H9 (cell line): ENCODE results near the gene IQCK. TPM values are rescaled to one million over a fixed set of nuclear protein-coding genes. Genes with fewer than 3 reads are reported as not detected.
"Not testable (repeated sequence)": the region's sequence is repeated elsewhere in the genome, so short reads cannot be mapped to it uniquely, and the experiment has no call there.

ENCODE experiments used
- DNase-seq: peaks from one replicate; pipeline ENCODE4 v3.0.0-alpha.2; 2017
- H2AFZ ChIP-seq: one replicate; pipeline ENCODE4 v1.6.1; 2013; ENCODE audit warnings: mild to moderate bottlenecking, low read length, control low read depth, moderate library complexity
- H2AK5ac ChIP-seq: 2 replicates; pipeline ENCODE4 v1.6.1; 2013; ENCODE audit warnings: low read length, control low read depth, mixed read lengths; ENCODE audit not compliant: insufficient read length
- H2BK120ac ChIP-seq: one replicate; pipeline ENCODE4 v1.6.1; 2013; ENCODE audit warnings: low read depth, mild to moderate bottlenecking, low read length, control low read depth, inconsistent platforms; ENCODE audit not compliant: poor library complexity, severe bottlenecking
- H2BK12ac ChIP-seq: 2 replicates; pipeline ENCODE4 v1.6.1; 2013; ENCODE audit warnings: low read length, control low read depth, mixed read lengths, low read depth; ENCODE audit not compliant: insufficient read length
- H2BK15ac ChIP-seq: 2 replicates; pipeline ENCODE4 v1.6.1; 2013; ENCODE audit warnings: low read depth, low read length, control low read depth
- H2BK20ac ChIP-seq: one replicate; pipeline ENCODE4 v1.6.1; 2013; ENCODE audit warnings: low read depth, mild to moderate bottlenecking, low read length, control low read depth, inconsistent platforms; ENCODE audit not compliant: poor library complexity, severe bottlenecking
- H2BK5ac ChIP-seq: 2 replicates; pipeline ENCODE4 v1.6.1; 2013; ENCODE audit warnings: low read length, control low read depth, mixed read lengths; ENCODE audit not compliant: insufficient read length
- H3K14ac ChIP-seq: 2 replicates; pipeline ENCODE4 v1.6.1; 2013; ENCODE audit warnings: low read length, control low read depth; ENCODE audit not compliant: insufficient read depth
- H3K18ac ChIP-seq: 2 replicates; pipeline ENCODE4 v1.6.1; 2013; ENCODE audit warnings: low read depth, mild to moderate bottlenecking, mixed read lengths, low read length, control low read depth; ENCODE audit not compliant: insufficient read length
- H3K23ac ChIP-seq: 2 replicates; pipeline ENCODE4 v1.6.1; 2013; ENCODE audit warnings: low read length, control low read depth, mixed read lengths, low read depth; ENCODE audit not compliant: insufficient read length
- H3K23me2 ChIP-seq: 2 replicates; pipeline ENCODE4 v1.6.1; 2013; ENCODE audit warnings: low read depth, mild to moderate bottlenecking, mixed read lengths, low read length, control low read depth; ENCODE audit not compliant: insufficient read length, poor library complexity, severe bottlenecking
- H3K27ac ChIP-seq: 2 replicates; pipeline ENCODE4 v1.5.1; 2013; ENCODE audit warnings: low read length, control low read depth, mixed read lengths, low read depth; ENCODE audit not compliant: insufficient read length
- H3K27me3 ChIP-seq: 2 replicates; pipeline ENCODE4 v1.6.1; 2013; ENCODE audit warnings: low read length, control low read depth, inconsistent platforms; ENCODE audit not compliant: insufficient read depth
- H3K4ac ChIP-seq: 2 replicates; pipeline ENCODE4 v1.6.1; 2013; ENCODE audit warnings: low read depth, mild to moderate bottlenecking, control low read depth, inconsistent platforms, low read length, moderate library complexity
- H3K4me1 ChIP-seq: 2 replicates; pipeline ENCODE4 v1.6.1; 2013; ENCODE audit warnings: low read length, control low read depth, inconsistent platforms; ENCODE audit not compliant: insufficient read depth
- H3K4me2 ChIP-seq: 2 replicates; pipeline ENCODE4 v1.6.1; 2013; ENCODE audit warnings: low read length, control low read depth, mixed read lengths; ENCODE audit not compliant: insufficient read length, insufficient read depth
- H3K56ac ChIP-seq: 2 replicates; pipeline ENCODE4 v1.6.1; 2013; ENCODE audit warnings: low read depth, mild to moderate bottlenecking, mixed read lengths, low read length, control low read depth; ENCODE audit not compliant: insufficient read length
- H3K79me1 ChIP-seq: 2 replicates; pipeline ENCODE4 v1.6.1; 2013; ENCODE audit warnings: low read depth, mild to moderate bottlenecking, moderate library complexity, low read length, control low read depth, inconsistent platforms; ENCODE audit not compliant: insufficient read depth, poor library complexity, severe bottlenecking
- H3K79me2 ChIP-seq: 2 replicates; pipeline ENCODE4 v1.6.1; 2013; ENCODE audit warnings: low read length, control low read depth, inconsistent platforms; ENCODE audit not compliant: insufficient read depth
- H3K9ac ChIP-seq: 2 replicates; pipeline ENCODE4 v1.6.1; 2013; ENCODE audit warnings: low read length, control low read depth, mixed read lengths; ENCODE audit not compliant: insufficient read length; ENCODE audit errors: extremely low read depth
- H3K9me3 ChIP-seq: one replicate; pipeline ENCODE4 v1.6.1; 2013; ENCODE audit warnings: low read depth, low read length, inconsistent platforms; ENCODE audit not compliant: control insufficient read depth
- H3T11ph ChIP-seq: one replicate; pipeline ENCODE4 v1.6.1; 2013; ENCODE audit warnings: mild to moderate bottlenecking, low read length, control low read depth, inconsistent platforms
- H4K20me1 ChIP-seq: one replicate; pipeline ENCODE4 v1.6.1; 2013; ENCODE audit not compliant: control insufficient read depth, insufficient read length, insufficient read depth
- H4K5ac ChIP-seq: 2 replicates; pipeline ENCODE4 v1.6.1; 2013; ENCODE audit warnings: low read depth, mild to moderate bottlenecking, mixed read lengths, low read length, control low read depth; ENCODE audit not compliant: insufficient read length
- H4K8ac ChIP-seq: replicated peaks from 2 replicates; pipeline ENCODE4 v1.6.1; 2013; ENCODE audit warnings: low read length, control low read depth, mixed read lengths, low read depth; ENCODE audit not compliant: insufficient read length
- H4K91ac ChIP-seq: 2 replicates; pipeline ENCODE4 v1.6.1; 2013; ENCODE audit warnings: low read depth, mild to moderate bottlenecking, moderate library complexity, mixed read lengths, low read length, control low read depth; ENCODE audit not compliant: insufficient read length
- H3K27ac Mint-ChIP-seq, 3 experiments: 2 replicates in 2 of 3; 3 replicates in 1 of 3; pipeline ENCODE4 v1.8.0; 2020 to 2021; ENCODE audit warnings: mixed read lengths in 3 of 3, mild to moderate bottlenecking in 1 of 3, moderate library complexity in 1 of 3
- H3K27me3 Mint-ChIP-seq: 2 replicates; pipeline ENCODE4 v1.8.0; 2021; ENCODE audit warnings: low read depth, mild to moderate bottlenecking, moderate library complexity, mixed read lengths
- H3K36me3 Mint-ChIP-seq, 3 experiments: 2 replicates in 2 of 3; 3 replicates in 1 of 3; pipeline ENCODE4 v1.8.0; 2020 to 2021; ENCODE audit warnings: low read depth in 3 of 3, mixed read lengths in 3 of 3; ENCODE audit not compliant: insufficient read depth in 1 of 3
- H3K4me1 Mint-ChIP-seq, 2 experiments: 2 replicates each; pipeline ENCODE4 v1.8.0; 2020; ENCODE audit warnings: mixed read lengths in 2 of 2
- H3K4me3 Mint-ChIP-seq, 2 experiments: 2 replicates in 1 of 2; 3 replicates in 1 of 2; pipeline ENCODE4 v1.8.0; 2020 to 2021; ENCODE audit warnings: mild to moderate bottlenecking in 2 of 2, mixed read lengths in 2 of 2, moderate library complexity in 1 of 2
- H3K9me3 Mint-ChIP-seq, 2 experiments: 2 replicates in 1 of 2; 3 replicates in 1 of 2; pipeline ENCODE4 v1.8.0; 2020; ENCODE audit warnings: mild to moderate bottlenecking in 2 of 2, mixed read lengths in 2 of 2, moderate library complexity in 1 of 2
- CTCF ChIP-seq: fragments of 200-600 bp; sonication (generic); conservative IDR thresholded peaks from 3 replicates; pipeline ENCODE4 v1.8.0; 2021; ENCODE audit warnings: antibody characterized with exemption, mild to moderate bottlenecking
- WGBS: extraction: QIAGEN DNeasy Blood & Tissue Kit; methylation state at CpG from one replicate; pipeline ENCODE4 v1.1.7; 2013; ENCODE audit warnings: missing lambda C conversion rate, low lambda C conversion rate, mixed read lengths; ENCODE audit not compliant: insufficient read length; ENCODE audit errors: extremely low coverage; 5-methylcytosine and 5-hydroxymethylcytosine counted together
- total RNA-seq: library from RNA; stranded (reverse); gene quantifications from 2 replicates; pipeline ENCODE4 v1.2.1, GENCODE V29; 2021

IQCK gene
- total RNA-seq, 1 experiment from 2014 or later, result 9.0 TPM

GRCh38 chr16:19678804-19679203, 39.3 kb upstream of the IQCK start:
- H3K79me1 ChIP-seq, result no peaks in the 10 kb centered on the region
- no peak overlapping the region for H3K14ac ChIP-seq
- no peak overlapping the region for H3K4ac ChIP-seq
- H3K79me2 ChIP-seq, result no peaks in the 10 kb centered on the region
- H3K56ac ChIP-seq, result no peak overlapping the region
- H4K5ac ChIP-seq, result no peak overlapping the region
- Mint-ChIP-seq H3K9me3 (no peaks in the 10 kb centered on the region; a peak in 1 of 5 replicates), H3K4me1 (no peaks in the 10 kb centered on the region), H3K27ac (no peak overlapping the region), H3K4me3 (no peak overlapping the region), H3K36me3 (peaks cover 16 to 33% (median 17%) of the 10 kb centered on the region in 3 experiments), H3K27me3 (no peaks in the 10 kb centered on the region)
- no peak overlapping the region for H3T11ph ChIP-seq
- H3K4me2 ChIP-seq, result no peak overlapping the region
- no peak overlapping the region for H2AK5ac ChIP-seq
- H3K18ac ChIP-seq, result no peak overlapping the region
- no peaks in the 10 kb centered on the region for H4K20me1 ChIP-seq
- DNase-seq, result no peak
- H2BK12ac ChIP-seq, result no peak overlapping the region
- H3K9ac ChIP-seq, result no peak overlapping the region
- no peak overlapping the region for H2BK20ac ChIP-seq
- H2BK5ac ChIP-seq, result no peak overlapping the region
- H2AFZ ChIP-seq, result no peak overlapping the region
- H3K4me1 ChIP-seq, result no peaks in the 10 kb centered on the region
- no peak overlapping the region for H3K27ac ChIP-seq
- no peak overlapping the region for H3K23ac ChIP-seq
- no peak overlapping the region for H4K91ac ChIP-seq
- H4K8ac ChIP-seq, result no peak overlapping the region
- H3K27me3 ChIP-seq, result no peaks in the 10 kb centered on the region
- TF ChIP-seq CTCF, result no peak
- H3K9me3 ChIP-seq, result no peaks in the 10 kb centered on the region
- no peaks in the 10 kb centered on the region for H3K23me2 ChIP-seq
- no CpG with 5 or more reads among the region's 7 CpGs for WGBS
- no peak overlapping the region for H2BK120ac ChIP-seq
- H2BK15ac ChIP-seq, result no peak overlapping the region

DNA sequence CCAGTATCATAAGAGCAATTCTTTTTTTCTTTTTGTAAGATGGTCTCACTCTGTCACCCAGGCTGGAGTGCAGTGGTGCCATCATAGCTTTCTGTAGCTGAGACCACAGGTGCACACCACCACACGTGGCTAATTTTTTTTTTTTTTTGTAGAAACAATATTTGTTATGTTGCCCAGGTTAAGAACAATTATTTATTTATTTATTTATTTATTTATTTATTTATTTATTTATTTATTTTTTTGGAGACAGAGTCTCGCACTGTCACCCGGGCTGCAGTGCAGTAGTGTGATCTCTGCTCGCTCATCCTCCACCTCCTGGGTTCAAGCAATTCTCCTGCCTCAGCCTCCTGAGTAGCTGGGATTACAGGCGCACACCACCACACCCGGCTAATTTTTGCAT, 38.8 kb upstream of the IQCK start:
- H2BK15ac ChIP-seq, H3K9ac ChIP-seq, H3T11ph ChIP-seq, DNase-seq, H3K4me3 Mint-ChIP-seq, H3K23me2 ChIP-seq, H4K8ac ChIP-seq, H3K27ac ChIP-seq, H3K23ac ChIP-seq, H2BK5ac ChIP-seq, H3K9me3 ChIP-seq, H3K18ac ChIP-seq, H3K56ac ChIP-seq, H3K4me1 ChIP-seq, H2BK20ac ChIP-seq, H4K5ac ChIP-seq, H3K27me3 ChIP-seq, H4K91ac ChIP-seq, H3K27me3 Mint-ChIP-seq, H3K79me1 ChIP-seq, H2BK120ac ChIP-seq, H3K14ac ChIP-seq, H3K4me2 ChIP-seq, H3K4ac ChIP-seq, H3K9me3 Mint-ChIP-seq, H3K27ac Mint-ChIP-seq, H3K4me1 Mint-ChIP-seq, H2AK5ac ChIP-seq, H4K20me1 ChIP-seq, H3K79me2 ChIP-seq, H2BK12ac ChIP-seq, H2AFZ ChIP-seq: not testable (repeated sequence)
- no CpG with 5 or more reads among the region's 6 CpGs for WGBS
- peaks cover 16 to 35% (median 21%) of the 10 kb centered on the region in 3 experiments for H3K36me3 Mint-ChIP-seq
